ENCODE measurements around the gene ZNF343. TPM values are rescaled to one million over a fixed set of nuclear protein-coding genes. Genes with fewer than 3 reads are reported as not detected.
A peak's percentile ranks its signal among the peaks of the same experiment; 100 is the strongest.
"Not testable (repeated sequence)": the region's sequence is repeated elsewhere in the genome, so short reads cannot be mapped to it uniquely, and the experiment has no call there.

ZNF343 gene
- total RNA-seq, 1 donor from 2014 or later = 6.2 TPM

- no peak for DNase-seq (ENCODE audit: low read depth)
- Histone ChIP-seq H3K4me3 (ENCODE audit: low read depth, low read length) (peak overlapping the region; percentile 99), H3K27me3 (ENCODE audit: control insufficient read depth, insufficient read depth, low read length) (no peaks in the 10 kb centered on the region), H3K36me3 (ENCODE audit: control insufficient read depth, insufficient read depth, low read length) (no peaks in the 10 kb centered on the region)
- no peak for TF ChIP-seq CTCF (IDR thresholded peaks at IDR 0.05; ENCODE audit: insufficient read depth, low read length, poor library complexity, severe bottlenecking)
Measured at GRCh38 chr20:2507875-2508630, 662 bp downstream of the ZNF343 start.

GRCh38 chr20:2507464-2507863 lies 1.3 kb downstream of the ZNF343 start:
- no peak for TF ChIP-seq CTCF (IDR thresholded peaks at IDR 0.05; ENCODE audit: insufficient read depth, low read length, poor library complexity, severe bottlenecking)
- DNase-seq (ENCODE audit: low read depth) = no peak
- no peaks in the 10 kb centered on the region for H3K36me3 ChIP-seq (ENCODE audit: control insufficient read depth, insufficient read depth, low read length)
- H3K4me3 ChIP-seq (ENCODE audit: low read depth, low read length) = no peak overlapping the region
- H3K27me3 ChIP-seq (ENCODE audit: control insufficient read depth, insufficient read depth, low read length) = no peaks in the 10 kb centered on the region

GRCh38 chr20:2506426-2506825 lies 2.3 kb downstream of the ZNF343 start:
- not testable (repeated sequence) for H3K36me3 ChIP-seq (ENCODE audit: control insufficient read depth, insufficient read depth, low read length); H3K27me3 ChIP-seq (ENCODE audit: control insufficient read depth, insufficient read depth, low read length); DNase-seq (ENCODE audit: low read depth); H3K4me3 ChIP-seq (ENCODE audit: low read depth, low read length)

GRCh38 chr20:2504803-2505202 lies 3.9 kb downstream of the ZNF343 start:
- not testable (repeated sequence) for H3K36me3 ChIP-seq (ENCODE audit: control insufficient read depth, insufficient read depth, low read length); H3K4me3 ChIP-seq (ENCODE audit: low read depth, low read length); DNase-seq (ENCODE audit: low read depth); H3K27me3 ChIP-seq (ENCODE audit: control insufficient read depth, insufficient read depth, low read length)

- not testable (repeated sequence) for H3K36me3 ChIP-seq (ENCODE audit: control insufficient read depth, insufficient read depth, low read length); H3K27me3 ChIP-seq (ENCODE audit: control insufficient read depth, insufficient read depth, low read length); DNase-seq (ENCODE audit: low read depth); H3K4me3 ChIP-seq (ENCODE audit: low read depth, low read length)
Measured at GRCh38 chr20:2502808-2503384, 5.8 kb downstream of the ZNF343 start.

GRCh38 chr20:2485661-2486060 lies 23.1 kb downstream of the ZNF343 start:
- Histone ChIP-seq H3K4me3 (ENCODE audit: low read depth, low read length) (no peak overlapping the region), H3K36me3 (ENCODE audit: control insufficient read depth, insufficient read depth, low read length) (peaks cover 3% of the 10 kb centered on the region), H3K27me3 (ENCODE audit: control insufficient read depth, insufficient read depth, low read length) (no peaks in the 10 kb centered on the region)
- no peak for DNase-seq (ENCODE audit: low read depth)
- no peak for TF ChIP-seq CTCF (IDR thresholded peaks at IDR 0.05; ENCODE audit: insufficient read depth, low read length, poor library complexity, severe bottlenecking)

GRCh38 chr20:2485080-2485479 lies 23.6 kb downstream of the ZNF343 start:
- Histone ChIP-seq H3K27me3 (ENCODE audit: control insufficient read depth, insufficient read depth, low read length) (no peaks in the 10 kb centered on the region), H3K4me3 (ENCODE audit: low read depth, low read length) (no peak overlapping the region), H3K36me3 (ENCODE audit: control insufficient read depth, insufficient read depth, low read length) (peaks cover 3% of the 10 kb centered on the region)
- DNase-seq (ENCODE audit: low read depth) = no peak
- no peak for TF ChIP-seq CTCF (IDR thresholded peaks at IDR 0.05; ENCODE audit: insufficient read depth, low read length, poor library complexity, severe bottlenecking)

All from kidney epithelial cell (primary cell).